Measurements from ENCODE around the gene TMEM242. TPM values are rescaled to one million over a fixed set of nuclear protein-coding genes. Genes with fewer than 3 reads are reported as not detected.

TMEM242 gene
- total RNA-seq, 1 donor from 2014 or later = 10.7 TPM

DNA sequence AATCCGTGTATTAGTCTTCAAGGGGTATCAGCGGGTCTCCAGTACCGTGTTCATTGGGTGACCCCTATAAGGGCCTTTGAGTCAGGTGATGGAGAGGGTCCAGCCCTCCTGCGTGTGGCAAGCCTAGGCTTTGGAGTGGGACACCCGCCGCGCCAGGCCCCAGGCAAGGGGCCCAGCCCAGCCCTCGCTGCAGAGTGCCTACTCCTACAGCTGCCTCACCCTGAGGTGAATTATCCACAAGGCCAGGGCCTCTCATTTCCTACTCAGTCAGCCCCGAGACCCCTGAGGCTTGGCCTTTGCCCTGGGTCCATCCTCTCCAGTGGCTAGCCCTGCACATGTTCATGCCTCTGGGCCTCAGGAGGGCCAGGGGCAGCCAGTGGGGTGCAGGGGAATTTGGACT is 45.1 kb downstream of the TMEM242 start:
- Mint-ChIP-seq H3K27me3 (peaks cover 10% of the 10 kb centered on the region), H3K36me3 (ENCODE audit: low read depth) (no peaks in the 10 kb centered on the region), H3K27ac (no peak overlapping the region), H3K4me1 (peaks cover 10% of the 10 kb centered on the region), H3K4me3 (no peak overlapping the region), H3K9me3 (no peaks in the 10 kb centered on the region)
- DNase-seq = no peak
- intact Hi-C loops (cut with micrococcal nuclease) = loop anchor here (10.0 kb wide), 1 partner anchor 1953 kb away; no protein-coding TSS in a partner anchor

DNA sequence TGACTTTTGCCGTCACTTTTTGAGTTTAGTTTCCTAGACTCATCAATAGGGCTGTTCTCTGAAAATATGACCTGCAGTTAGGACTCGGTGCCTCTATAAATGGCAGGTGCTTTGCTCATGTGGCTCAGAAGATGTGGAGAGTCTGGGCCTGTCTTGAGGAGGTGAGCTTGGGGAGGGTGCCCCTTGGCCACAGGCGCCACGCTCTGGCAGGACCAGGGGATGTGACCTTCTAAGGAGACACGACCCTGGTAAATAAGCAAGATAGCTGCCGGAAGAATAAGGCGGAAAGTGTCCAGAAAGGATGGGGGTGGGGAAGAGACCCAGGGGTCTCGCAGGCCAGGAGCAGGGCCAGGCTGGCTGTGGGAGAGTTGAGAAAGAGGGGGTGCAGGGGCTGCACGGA is 46.6 kb downstream of the TMEM242 start:
- peaks cover 7% of the 10 kb centered on the region for H3K4me1 Mint-ChIP-seq
- no peak overlapping the region for H3K27ac Mint-ChIP-seq
- intact Hi-C loops (cut with micrococcal nuclease) = loop anchor here (10.0 kb wide), 1 partner anchor 1952 kb away; no protein-coding TSS in a partner anchor
- H3K4me3 Mint-ChIP-seq = no peak overlapping the region
- peaks cover 10% of the 10 kb centered on the region for H3K27me3 Mint-ChIP-seq
- no peaks in the 10 kb centered on the region for H3K36me3 Mint-ChIP-seq (ENCODE audit: low read depth)
- no peaks in the 10 kb centered on the region for H3K9me3 Mint-ChIP-seq
- no peak for DNase-seq

DNA sequence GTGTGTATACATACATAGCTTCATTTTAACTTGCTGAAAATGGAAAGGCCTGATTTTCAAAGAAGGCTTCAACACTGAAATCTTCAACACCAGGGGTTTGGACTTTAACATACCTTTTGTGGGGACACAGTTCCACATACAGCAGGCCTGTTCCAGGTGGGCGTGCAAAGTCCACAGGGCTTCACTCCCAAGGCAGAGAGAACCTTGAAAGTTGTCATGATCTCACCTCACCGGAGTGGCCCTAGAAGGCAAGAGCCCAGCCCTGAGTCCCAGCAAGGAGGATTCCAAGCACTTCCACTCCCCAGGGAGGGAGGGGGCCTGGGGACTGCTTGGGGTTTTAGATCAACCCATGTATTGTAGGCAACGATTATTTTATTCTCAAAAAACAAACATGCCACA is 47.2 kb downstream of the TMEM242 start:
- peaks cover 7% of the 10 kb centered on the region for H3K4me1 Mint-ChIP-seq
- no peaks in the 10 kb centered on the region for H3K9me3 Mint-ChIP-seq
- H3K36me3 Mint-ChIP-seq (ENCODE audit: low read depth) = no peaks in the 10 kb centered on the region
- DNase-seq = no peak
- H3K27me3 Mint-ChIP-seq = peaks cover 10% of the 10 kb centered on the region
- no peak overlapping the region for H3K4me3 Mint-ChIP-seq
- H3K27ac Mint-ChIP-seq = no peak overlapping the region
- intact Hi-C loops (cut with micrococcal nuclease) = loop anchor here (10.0 kb wide), 1 partner anchor 1951 kb away; no protein-coding TSS in a partner anchor

DNA sequence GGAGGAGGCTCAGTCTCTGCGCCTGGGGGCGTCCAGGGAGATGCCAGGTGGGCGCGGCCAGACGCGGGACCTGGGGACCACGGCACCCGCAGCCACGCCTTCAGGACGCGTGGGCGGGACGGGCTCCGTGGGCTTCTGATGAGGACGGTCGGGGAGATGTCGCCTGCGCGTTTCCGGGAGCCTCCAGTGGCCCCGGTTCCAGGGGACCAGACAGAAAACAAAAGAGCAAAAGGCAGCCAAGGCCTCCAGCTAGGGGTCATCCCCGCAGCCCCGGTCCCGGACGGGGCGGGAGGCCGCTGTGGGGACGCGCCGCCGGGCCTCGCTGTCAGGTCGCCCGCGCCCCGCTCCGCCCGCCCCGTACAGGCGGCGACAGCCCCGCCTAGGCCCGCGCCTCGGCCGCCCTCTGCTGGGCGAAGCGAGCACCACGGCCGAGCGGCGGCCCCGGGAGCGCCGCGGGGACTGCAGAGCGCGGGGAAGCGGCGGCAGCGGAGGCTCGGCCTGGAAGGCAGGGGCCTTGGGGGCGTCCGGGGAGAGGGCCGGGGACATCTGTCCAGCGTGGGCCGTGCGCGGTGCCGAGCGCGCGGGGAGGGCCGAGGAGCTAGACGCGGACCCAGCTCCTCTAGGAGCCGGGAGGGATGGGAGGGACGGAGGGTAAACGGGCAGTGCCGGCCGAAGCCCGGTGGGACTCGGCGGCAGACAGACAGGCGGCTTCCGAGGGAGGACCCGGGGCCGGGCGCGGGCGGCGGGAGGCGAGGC is 48.7 kb downstream of the TMEM242 start:
- H3K27me3 Mint-ChIP-seq = peaks cover 9% of the 10 kb centered on the region
- H3K4me1 Mint-ChIP-seq = peaks cover 7% of the 10 kb centered on the region
- DNase-seq = peak; percentile 96
- H3K4me3 Mint-ChIP-seq = peak overlapping the region; percentile 85
- peak overlapping the region; percentile 86 for H3K27ac Mint-ChIP-seq
- intact Hi-C loops (cut with micrococcal nuclease) = loop anchor here (1.0 to 10.0 kb wide), 7 partner anchors 37 to 1950 kb away; no protein-coding TSS in a partner anchor
- H3K36me3 Mint-ChIP-seq (ENCODE audit: low read depth) = no peaks in the 10 kb centered on the region
- peaks cover 10% of the 10 kb centered on the region for H3K9me3 Mint-ChIP-seq

DNA sequence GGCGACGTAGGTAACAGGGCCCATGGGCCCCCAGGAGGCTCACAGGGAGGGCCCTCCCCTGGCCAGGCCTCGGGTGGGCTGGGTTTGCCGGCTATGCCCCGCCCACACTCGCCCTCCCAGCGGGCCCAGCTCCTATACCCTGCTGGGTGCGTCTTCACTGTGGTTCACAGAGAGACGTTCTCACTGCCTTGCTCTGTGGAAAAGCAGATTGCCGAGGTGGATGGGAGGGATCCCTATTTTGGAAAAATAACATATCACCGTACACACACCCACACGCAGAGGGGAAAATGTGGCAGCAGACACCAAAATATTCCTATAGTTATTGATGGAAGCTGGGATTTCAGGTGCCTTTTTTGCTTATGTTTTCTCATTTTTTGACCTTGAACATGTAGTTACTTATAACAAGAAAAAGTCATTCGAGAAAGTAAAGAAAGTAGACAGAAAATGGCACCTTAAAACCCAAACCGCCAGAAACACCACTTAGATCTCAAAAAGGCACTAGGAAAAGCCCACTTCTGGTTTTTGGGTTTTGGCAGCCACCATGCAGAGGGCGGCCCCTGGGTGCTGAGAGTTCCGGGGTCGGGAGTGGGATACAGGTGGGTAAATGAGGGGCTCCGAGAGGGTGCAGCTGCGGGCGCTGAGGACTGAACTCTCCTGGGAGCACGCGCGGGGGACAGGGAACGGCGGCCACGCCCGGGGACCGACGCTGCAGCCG is 49.4 kb downstream of the TMEM242 start:
- peak overlapping the region; percentile 85 for H3K4me3 Mint-ChIP-seq
- DNase-seq = peak; percentile 89
- peaks cover 7% of the 10 kb centered on the region for H3K4me1 Mint-ChIP-seq
- no peaks in the 10 kb centered on the region for H3K36me3 Mint-ChIP-seq (ENCODE audit: low read depth)
- intact Hi-C loops (cut with micrococcal nuclease) = loop anchor here (1.0 to 10.0 kb wide), 7 partner anchors 37 to 1949 kb away; no protein-coding TSS in a partner anchor
- H3K27me3 Mint-ChIP-seq = peaks cover 6% of the 10 kb centered on the region
- peak overlapping the region; percentile 86 for H3K27ac Mint-ChIP-seq
- peaks cover 10% of the 10 kb centered on the region for H3K9me3 Mint-ChIP-seq

DNA sequence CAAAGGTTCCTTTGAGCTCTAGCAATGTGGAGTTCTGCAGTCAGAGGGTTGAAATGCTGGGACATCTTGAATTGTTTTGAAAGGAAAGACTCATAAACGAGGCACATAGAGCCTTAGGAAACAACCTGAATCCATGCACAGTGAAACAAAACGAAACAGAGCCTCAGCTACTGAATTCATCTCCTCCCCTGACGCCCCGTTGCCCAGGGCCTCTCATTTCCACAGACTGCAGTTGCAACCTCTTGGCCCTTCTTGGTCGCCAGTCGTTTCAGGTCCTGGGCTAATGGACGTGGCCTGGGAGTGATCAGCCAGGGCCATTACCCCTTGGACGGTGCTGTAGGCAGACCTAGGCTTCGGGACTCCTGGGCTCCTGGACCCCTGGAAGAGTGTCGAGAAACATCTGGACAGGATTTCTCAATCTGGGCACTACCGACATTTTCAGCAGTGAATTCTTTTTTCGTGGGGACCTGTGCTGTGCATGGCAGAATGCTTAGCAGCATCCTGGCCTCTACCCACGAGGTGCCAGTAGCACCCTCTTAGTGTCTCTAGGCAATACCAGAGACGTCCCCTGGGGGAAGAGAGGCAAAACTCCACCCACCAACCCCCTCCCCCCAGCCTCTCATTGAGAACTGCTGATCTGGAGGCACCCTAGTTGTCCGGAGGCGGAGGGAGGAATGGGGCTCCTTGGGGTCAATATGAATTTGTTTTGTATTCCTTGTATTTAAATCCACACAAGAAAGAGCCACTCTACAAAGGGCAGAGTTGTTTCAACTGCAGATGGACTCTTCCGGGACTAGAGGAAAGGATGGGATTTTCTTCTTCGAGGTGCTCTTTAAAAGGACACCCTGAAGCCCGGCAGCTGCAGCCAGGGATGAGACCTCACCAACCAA is 50.2 kb downstream of the TMEM242 start:
- H3K27me3 Mint-ChIP-seq = peaks cover 6% of the 10 kb centered on the region
- peaks cover 10% of the 10 kb centered on the region for H3K9me3 Mint-ChIP-seq
- H3K27ac Mint-ChIP-seq = peak overlapping the region; percentile 58
- H3K4me1 Mint-ChIP-seq = peaks cover 7% of the 10 kb centered on the region
- no peaks in the 10 kb centered on the region for H3K36me3 Mint-ChIP-seq (ENCODE audit: low read depth)
- intact Hi-C loops (cut with micrococcal nuclease) = loop anchor here (5.0 to 10.0 kb wide), 4 partner anchors 36 to 1948 kb away; no protein-coding TSS in a partner anchor
- H3K4me3 Mint-ChIP-seq = peak overlapping the region; percentile 85
- DNase-seq = no peak

DNA sequence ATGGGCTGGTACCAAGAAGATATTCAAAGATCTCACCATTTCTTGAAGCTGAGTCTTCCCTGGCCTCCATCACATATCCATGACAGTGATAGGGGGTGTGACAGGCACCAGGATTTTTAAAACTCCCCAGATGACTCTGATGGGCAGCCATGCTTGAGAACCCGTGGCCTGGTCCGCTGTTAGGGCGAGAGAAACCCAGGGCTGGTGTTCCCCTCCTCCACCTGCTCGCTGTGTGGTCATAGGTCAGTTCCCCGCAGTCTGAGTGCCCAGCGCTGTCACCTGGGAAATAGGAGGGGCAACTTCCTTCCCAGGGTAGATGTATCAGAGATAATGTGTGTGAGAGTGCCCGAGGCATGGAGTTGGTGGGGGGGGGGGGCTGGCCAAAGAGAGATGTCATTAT is 50.9 kb downstream of the TMEM242 start:
- Mint-ChIP-seq H3K36me3 (ENCODE audit: low read depth) (no peaks in the 10 kb centered on the region), H3K9me3 (peaks cover 10% of the 10 kb centered on the region), H3K27me3 (peaks cover 3% of the 10 kb centered on the region), H3K4me3 (no peak overlapping the region), H3K27ac (no peak overlapping the region), H3K4me1 (peaks cover 7% of the 10 kb centered on the region)
- intact Hi-C loops (cut with micrococcal nuclease) = loop anchor here (5.0 to 10.0 kb wide), 4 partner anchors 35 to 1948 kb away; no protein-coding TSS in a partner anchor
- no peak for DNase-seq

DNA sequence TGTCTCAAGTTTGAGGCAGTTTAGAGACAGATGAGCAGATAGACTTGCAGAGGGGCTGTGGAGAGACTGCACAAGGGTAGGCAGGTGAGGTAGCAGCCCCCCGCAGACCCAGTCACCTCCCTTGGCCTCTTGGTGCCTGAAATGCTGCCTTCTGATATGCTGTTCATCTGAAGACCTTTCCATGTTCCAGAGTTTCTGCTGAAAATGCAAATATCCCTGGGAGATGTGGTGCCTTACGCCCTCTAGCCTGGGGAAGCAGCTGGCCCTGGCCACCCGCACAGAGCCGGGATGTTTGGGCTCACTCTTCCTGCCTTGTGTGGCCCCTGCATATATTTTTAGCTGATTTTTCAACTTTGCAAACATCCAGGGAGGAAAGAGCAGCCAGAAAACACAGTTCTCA is 51.4 kb downstream of the TMEM242 start:
- DNase-seq = no peak
- Mint-ChIP-seq H3K27ac (no peak overlapping the region), H3K9me3 (peaks cover 10% of the 10 kb centered on the region), H3K36me3 (ENCODE audit: low read depth) (no peaks in the 10 kb centered on the region), H3K4me1 (peaks cover 7% of the 10 kb centered on the region), H3K4me3 (no peak overlapping the region), H3K27me3 (no peaks in the 10 kb centered on the region)
- intact Hi-C loops (cut with micrococcal nuclease) = loop anchor here (5.0 to 10.0 kb wide), 4 partner anchors 35 to 1947 kb away; no protein-coding TSS in a partner anchor

DNA sequence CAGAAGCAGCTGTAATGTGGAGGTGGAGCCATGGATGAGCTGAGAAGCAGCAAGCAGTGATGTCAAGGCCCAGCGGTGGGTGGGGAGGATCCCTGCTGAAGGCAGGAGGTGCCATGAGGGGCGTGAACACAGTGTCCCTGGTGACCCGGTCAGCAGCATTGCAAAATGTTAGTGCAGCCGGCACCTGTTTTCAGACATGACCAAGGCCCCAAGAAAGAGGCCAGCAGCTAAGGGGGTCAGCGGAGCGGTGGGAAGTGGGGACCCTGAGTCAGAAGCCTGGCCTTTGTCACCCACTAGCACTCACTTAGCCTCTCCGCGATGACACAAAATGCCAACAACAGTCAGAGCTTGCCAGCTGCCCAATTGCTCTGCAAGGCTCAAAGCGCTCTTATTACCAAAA is 51.9 kb downstream of the TMEM242 start:
- intact Hi-C loops (cut with micrococcal nuclease) = loop anchor here (5.0 to 10.0 kb wide), 4 partner anchors 34 to 1947 kb away; no protein-coding TSS in a partner anchor
- Mint-ChIP-seq H3K4me1 (peaks cover 7% of the 10 kb centered on the region), H3K27me3 (no peaks in the 10 kb centered on the region), H3K9me3 (peaks cover 10% of the 10 kb centered on the region), H3K36me3 (ENCODE audit: low read depth) (no peaks in the 10 kb centered on the region), H3K4me3 (no peak overlapping the region), H3K27ac (no peak overlapping the region)
- DNase-seq = no peak

DNA sequence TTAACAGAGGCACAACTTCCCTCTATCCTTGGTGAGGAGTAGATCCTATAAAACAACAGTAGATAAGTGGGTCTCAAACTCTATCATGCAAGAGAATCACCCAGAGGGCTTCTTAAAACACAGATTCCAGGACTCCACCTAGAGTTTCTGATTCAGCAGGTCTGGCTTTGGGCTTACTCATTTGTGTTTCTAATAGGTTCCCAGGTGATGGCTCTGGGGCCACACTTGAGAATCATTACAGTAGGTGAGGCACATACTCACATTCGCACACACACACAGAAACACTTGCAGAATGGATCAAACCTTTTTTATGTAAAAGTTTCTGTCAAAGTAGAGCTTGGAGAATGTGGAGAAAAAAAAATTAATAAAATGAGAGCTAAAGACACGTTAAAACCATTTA is 52.4 kb downstream of the TMEM242 start:
- Mint-ChIP-seq H3K4me3 (no peak overlapping the region), H3K9me3 (peaks cover 10% of the 10 kb centered on the region), H3K36me3 (ENCODE audit: low read depth) (no peaks in the 10 kb centered on the region), H3K4me1 (peaks cover 7% of the 10 kb centered on the region), H3K27ac (no peak overlapping the region), H3K27me3 (no peaks in the 10 kb centered on the region)
- intact Hi-C loops (cut with micrococcal nuclease) = loop anchor here (5.0 to 10.0 kb wide), 4 partner anchors 34 to 1946 kb away; no protein-coding TSS in a partner anchor
- DNase-seq = no peak

DNA sequence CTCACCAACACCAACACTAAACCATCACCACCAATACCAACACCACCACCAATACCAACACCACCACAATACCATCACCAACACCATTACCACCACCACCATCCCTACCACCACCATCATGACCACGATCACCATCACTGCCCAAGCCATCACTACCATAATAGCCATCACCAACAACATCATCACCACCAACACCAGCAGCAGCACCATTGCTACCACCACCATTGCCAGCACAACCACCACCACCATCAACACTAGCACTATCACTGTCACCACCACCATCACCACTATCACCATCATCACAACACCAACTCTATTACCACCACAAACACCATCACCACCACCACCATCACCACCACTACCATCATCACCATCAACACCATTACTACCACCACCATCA is 53.0 kb downstream of the TMEM242 start:
- intact Hi-C loops (cut with micrococcal nuclease) = loop anchor here (5.0 to 10.0 kb wide), 4 partner anchors 33 to 1946 kb away; no protein-coding TSS in a partner anchor
- H3K36me3 Mint-ChIP-seq (ENCODE audit: low read depth) = no peaks in the 10 kb centered on the region
- H3K4me1 Mint-ChIP-seq = peaks cover 6% of the 10 kb centered on the region
- DNase-seq = no peak
- no peaks in the 10 kb centered on the region for H3K27me3 Mint-ChIP-seq
- H3K9me3 Mint-ChIP-seq = peaks cover 10% of the 10 kb centered on the region
- no peak overlapping the region for H3K4me3 Mint-ChIP-seq
- no peak overlapping the region for H3K27ac Mint-ChIP-seq

DNA sequence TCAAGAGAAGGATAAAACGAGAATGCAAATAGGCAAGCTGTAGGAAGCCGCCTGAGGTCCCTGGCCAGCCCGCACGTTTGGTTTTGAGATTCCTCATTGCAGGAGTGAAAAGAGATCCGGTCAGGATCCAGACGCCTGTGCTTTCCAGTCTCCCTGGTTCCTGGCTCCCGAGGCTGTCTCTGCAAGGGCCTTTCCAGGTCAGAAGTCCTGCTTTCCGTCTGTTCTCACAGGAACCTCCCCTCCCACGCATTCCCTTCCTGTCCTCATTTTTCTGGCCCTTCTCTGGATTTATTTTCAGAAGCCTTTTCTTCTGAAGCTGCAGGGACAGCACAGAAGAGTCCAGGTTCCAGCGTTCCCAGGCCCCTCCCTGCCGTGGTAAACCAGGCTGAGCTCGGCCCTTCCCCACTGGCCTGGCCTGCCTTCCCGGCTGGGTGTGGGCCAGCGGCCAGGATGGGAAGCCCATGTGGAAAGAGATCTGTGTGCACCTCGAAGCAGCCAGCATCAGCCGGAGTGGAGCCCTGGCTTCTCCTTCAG is 54.0 kb downstream of the TMEM242 start:
- H3K36me3 Mint-ChIP-seq (ENCODE audit: low read depth) = no peaks in the 10 kb centered on the region
- H3K4me3 Mint-ChIP-seq = no peak overlapping the region
- intact Hi-C loops (cut with micrococcal nuclease) = no loop called here
- DNase-seq = no peak
- H3K27me3 Mint-ChIP-seq = no peaks in the 10 kb centered on the region
- H3K27ac Mint-ChIP-seq = no peak overlapping the region
- H3K9me3 Mint-ChIP-seq = peaks cover 10% of the 10 kb centered on the region
- H3K4me1 Mint-ChIP-seq = peaks cover 5% of the 10 kb centered on the region

DNA sequence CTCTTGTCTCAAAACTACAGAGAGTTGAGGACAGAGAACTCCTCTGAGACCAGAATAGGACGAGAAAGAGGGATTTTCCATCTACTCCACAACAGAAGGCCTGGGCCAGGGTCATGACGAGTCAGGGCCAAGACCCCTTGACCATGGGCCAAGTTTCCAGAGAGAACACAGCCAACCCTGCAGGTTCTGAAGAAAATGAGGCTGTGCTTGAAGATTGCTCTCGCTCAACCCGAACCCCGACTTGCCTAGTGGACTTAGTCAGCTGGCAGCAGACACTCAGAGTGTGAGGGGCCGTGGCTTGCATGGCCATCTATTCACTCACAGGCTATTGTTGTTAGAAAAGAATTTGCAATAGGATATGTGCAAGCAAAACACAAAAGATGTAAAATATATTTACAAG is 54.5 kb downstream of the TMEM242 start:
- H3K4me3 Mint-ChIP-seq = no peak overlapping the region
- H3K36me3 Mint-ChIP-seq (ENCODE audit: low read depth) = no peaks in the 10 kb centered on the region
- H3K27ac Mint-ChIP-seq = no peak overlapping the region
- peaks cover 10% of the 10 kb centered on the region for H3K9me3 Mint-ChIP-seq
- no peak for DNase-seq
- no peaks in the 10 kb centered on the region for H3K27me3 Mint-ChIP-seq
- H3K4me1 Mint-ChIP-seq = peaks cover 1% of the 10 kb centered on the region
- intact Hi-C loops (cut with micrococcal nuclease) = no loop called here

All from activated CD4-positive, alpha-beta T cell treated with anti-CD3 and anti-CD28 coated beads, Interleukin-2, amount 10 ng/mL, durations not matched to agents 24 days and 14 days (primary cell).